HG03432 (cell line): Measurements from ENCODE around the gene PWP2.
"Not testable (repeated sequence)": the region's sequence is repeated elsewhere in the genome, so short reads cannot be mapped to it uniquely, and the experiment has no call there.

ENCODE experiments used
- ATAC-seq: cut with Tn5 transposase; IDR thresholded peaks from one replicate; pipeline ENCODE4 v1.9.1; 2021; ENCODE audit warnings: mild to moderate bottlenecking, moderate library complexity; ENCODE audit not compliant: unreplicated experiment

Gene PWP2

GRCh38 chr21:44159349-44160297, 52.4 kb downstream of the PWP2 start:
- ATAC-seq: not testable (repeated sequence)

- not testable (repeated sequence) for ATAC-seq
Observed at GRCh38 chr21:44160298-44160672, 53.1 kb downstream of the PWP2 start.

- not testable (repeated sequence) for ATAC-seq
Observed at GRCh38 chr21:44160821-44161220, 53.6 kb downstream of the PWP2 start.

- not testable (repeated sequence) for ATAC-seq
Observed at GRCh38 chr21:44163167-44163653, 56.0 kb downstream of the PWP2 start.

GRCh38 chr21:44165933-44166332, 58.7 kb downstream of the PWP2 start:
- not testable (repeated sequence) for ATAC-seq

GRCh38 chr21:44167527-44167926, 60.3 kb downstream of the PWP2 start:
- ATAC-seq: not testable (repeated sequence)

GRCh38 chr21:44170326-44170725, 63.1 kb downstream of the PWP2 start:
- ATAC-seq: not testable (repeated sequence)

GRCh38 chr21:44170863-44171262, 63.7 kb downstream of the PWP2 start:
- not testable (repeated sequence) for ATAC-seq

GRCh38 chr21:44171962-44172572, 64.9 kb downstream of the PWP2 start:
- not testable (repeated sequence) for ATAC-seq

GRCh38 chr21:44172741-44173140, 65.5 kb downstream of the PWP2 start:
- not testable (repeated sequence) for ATAC-seq

- not testable (repeated sequence) for ATAC-seq
Observed at GRCh38 chr21:44175189-44175588, 68.0 kb downstream of the PWP2 start.

- not testable (repeated sequence) for ATAC-seq
Observed at GRCh38 chr21:44176127-44176526, 68.9 kb downstream of the PWP2 start.
